OCI-LY1 (cell line): ENCODE measurements around the gene ZNF708.

ENCODE experiments used
- CTCF ChIP-seq: fragments of 200-600 bp; sonication (generic), shearing (Covaris generic); IDR thresholded peaks from 2 replicates; pipeline ENCODE4 v1.5.1; 2017; ENCODE audit warnings: mild to moderate bottlenecking, antibody characterized with exemption, low read length, moderate library complexity, mixed read lengths
- EZH2 ChIP-seq: fragments of 200-600 bp; sonication (generic), shearing (Covaris generic); IDR thresholded peaks from 2 replicates; pipeline ENCODE4 v1.8.0; 2017; ENCODE audit warnings: borderline replicate concordance, mixed run types, mild to moderate bottlenecking, antibody characterized with exemption, low read length, moderate library complexity, mixed read lengths

DNA sequence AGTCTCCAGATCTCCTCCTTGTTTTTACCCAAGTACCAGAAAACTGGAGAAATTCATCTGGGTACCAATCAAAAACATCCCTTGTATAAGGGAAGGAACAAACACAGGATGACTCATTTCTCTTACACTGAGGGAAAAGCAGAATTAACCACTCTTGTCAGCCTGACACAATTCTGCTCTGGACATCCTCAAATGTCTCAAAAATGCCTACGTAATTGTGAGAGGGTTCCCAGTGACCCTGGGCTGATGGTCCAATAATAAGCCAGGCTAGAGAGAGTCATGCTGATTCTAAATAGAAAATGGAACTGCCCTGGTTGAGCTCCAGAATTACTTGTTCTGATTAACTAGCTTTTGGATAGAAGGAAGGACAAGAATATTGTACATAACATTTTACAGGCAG, 14.5 kb downstream of the ZNF708 start:
- TF ChIP-seq CTCF (no peak), EZH2 (no peak)
